AG09319 (cell line): Measurements from ENCODE around the gene ANKRD63.

Experiments
- DNase-seq: peaks from one replicate; pipeline ENCODE4 v3.0.0-alpha.2; 2010; ENCODE audit warnings: low read depth; ENCODE audit errors: extremely low read depth
- CTCF ChIP-seq: IDR thresholded peaks from 2 replicates; pipeline ENCODE4 v1.5.1; 2011; ENCODE audit warnings: low read depth, mild to moderate bottlenecking, inconsistent platforms, low read length, moderate library complexity

Gene ANKRD63

GRCh38 chr15:40287968-40288367 is 5.1 kb upstream of the ANKRD63 start:
- no peak for TF ChIP-seq CTCF
- no peak for DNase-seq

- no peak for DNase-seq
- no peak for TF ChIP-seq CTCF
These were observed 4.6 kb upstream of the ANKRD63 start for GRCh38 chr15:40287505-40287904.

GRCh38 chr15:40286794-40287193 is 3.9 kb upstream of the ANKRD63 start:
- no peak for DNase-seq
- TF ChIP-seq CTCF = no peak

GRCh38 chr15:40286061-40286532 is 3.2 kb upstream of the ANKRD63 start:
- no peak for TF ChIP-seq CTCF
- DNase-seq = no peak

GRCh38 chr15:40285554-40286011 is 2.7 kb upstream of the ANKRD63 start:
- no peak for TF ChIP-seq CTCF
- no peak for DNase-seq

- no peak for TF ChIP-seq CTCF
These were observed 2.3 kb upstream of the ANKRD63 start for GRCh38 chr15:40285151-40285550.

GRCh38 chr15:40283615-40284300 is 894 bp upstream of the ANKRD63 start:
- no peak for DNase-seq
- TF ChIP-seq CTCF = no peak

More at GRCh38 chr15:40285151-40285550, 2.3 kb upstream of the ANKRD63 start:
- DNase-seq = no peak
